ENCODE measurements around the gene SRSF11. TPM values are rescaled to one million over a fixed set of nuclear protein-coding genes. Genes with fewer than 3 reads are reported as not detected.
"Not testable (repeated sequence)": the region's sequence is repeated elsewhere in the genome, so short reads cannot be mapped to it uniquely, and the experiment has no call there.

Gene SRSF11
- total RNA-seq = 100 to 1,000 TPM; 325 to 327 TPM
- 320 to 329 reads per million in 2 donors for total RNA-seq

- peaks cover 3% of the 10 kb centered on the region for H3K36me3 Mint-ChIP-seq (ENCODE audit: low read depth)
- peaks cover 26% of the 10 kb centered on the region for H3K4me1 Mint-ChIP-seq
- H3K27me3 Mint-ChIP-seq = no peaks in the 10 kb centered on the region
- no peaks in the 10 kb centered on the region for H3K9me3 ChIP-seq (ENCODE audit: control insufficient read depth, low read length, poor library complexity, severe bottlenecking)
- DNase-seq = peak; percentile 95 to 98 (median 96)
- ATAC-seq = peak; percentile 95
- peak within 1 kb of the TSS; percentile 97 for H3K27ac Mint-ChIP-seq
- peak within 1 kb of the TSS; percentile 92 for H3K4me3 Mint-ChIP-seq
These were observed at the start of gene SRSF11 for GRCh38 chr1:70221238-70222121. TSS of gene SRSF11 (plus strand) at chr1:70221380. CDS start at chr1:70221637, 257 bp downstream.

GRCh38 chr1:70171512-70171911 lies 49.7 kb upstream of the SRSF11 start:
- H3K9me3 ChIP-seq (ENCODE audit: control insufficient read depth, low read length, poor library complexity, severe bottlenecking) = no peaks in the 10 kb centered on the region
- peaks cover 4% of the 10 kb centered on the region for H3K4me1 Mint-ChIP-seq
- DNase-seq (no peak), ATAC-seq (no peak)
- no peak overlapping the region for H3K4me3 Mint-ChIP-seq
- peaks cover 8% of the 10 kb centered on the region for H3K36me3 Mint-ChIP-seq (ENCODE audit: low read depth)
- H3K27me3 Mint-ChIP-seq = no peaks in the 10 kb centered on the region
- no peak overlapping the region for H3K27ac Mint-ChIP-seq

GRCh38 chr1:70185181-70185580 lies 36.0 kb upstream of the SRSF11 start:
- H3K9me3 ChIP-seq (ENCODE audit: control insufficient read depth, low read length, poor library complexity, severe bottlenecking); H3K4me1 Mint-ChIP-seq; H3K27ac Mint-ChIP-seq; H3K36me3 Mint-ChIP-seq (ENCODE audit: low read depth); H3K4me3 Mint-ChIP-seq; DNase-seq; ATAC-seq; H3K27me3 Mint-ChIP-seq: not testable (repeated sequence)

- Mint-ChIP-seq H3K36me3 (ENCODE audit: low read depth) (no peaks in the 10 kb centered on the region), H3K27ac (no peak overlapping the region), H3K4me1 (peaks cover 8% of the 10 kb centered on the region), H3K4me3 (no peak overlapping the region), H3K27me3 (no peaks in the 10 kb centered on the region)
- ATAC-seq (no peak), DNase-seq (no peak)
- H3K9me3 ChIP-seq (ENCODE audit: control insufficient read depth, low read length, poor library complexity, severe bottlenecking) = no peaks in the 10 kb centered on the region
These were observed 32.7 kb upstream of the SRSF11 start for GRCh38 chr1:70188522-70188921.

GRCh38 chr1:70190180-70190579 lies 31.0 kb upstream of the SRSF11 start:
- no peaks in the 10 kb centered on the region for H3K9me3 ChIP-seq (ENCODE audit: control insufficient read depth, low read length, poor library complexity, severe bottlenecking)
- no peak overlapping the region for H3K4me3 Mint-ChIP-seq
- ATAC-seq (no peak), DNase-seq (no peak)
- H3K27me3 Mint-ChIP-seq = no peaks in the 10 kb centered on the region
- H3K36me3 Mint-ChIP-seq (ENCODE audit: low read depth) = no peaks in the 10 kb centered on the region
- peaks cover 8% of the 10 kb centered on the region for H3K4me1 Mint-ChIP-seq
- H3K27ac Mint-ChIP-seq = no peak overlapping the region

- ATAC-seq, DNase-seq: not testable (repeated sequence)
- peaks cover 14% of the 10 kb centered on the region for H3K4me1 Mint-ChIP-seq
These were observed 28.7 kb upstream of the SRSF11 start for GRCh38 chr1:70192446-70192845.

GRCh38 chr1:70194601-70195000 lies 26.6 kb upstream of the SRSF11 start:
- ATAC-seq (no peak), DNase-seq (no peak)
- H3K4me3 Mint-ChIP-seq = no peak overlapping the region
- H3K27me3 Mint-ChIP-seq = no peaks in the 10 kb centered on the region
- no peaks in the 10 kb centered on the region for H3K9me3 ChIP-seq (ENCODE audit: control insufficient read depth, low read length, poor library complexity, severe bottlenecking)
- H3K4me1 Mint-ChIP-seq = peaks cover 16% of the 10 kb centered on the region
- H3K36me3 Mint-ChIP-seq (ENCODE audit: low read depth) = no peaks in the 10 kb centered on the region
- no peak overlapping the region for H3K27ac Mint-ChIP-seq

More at GRCh38 chr1:70192446-70192845, 28.7 kb upstream of the SRSF11 start:
- not testable (repeated sequence) for H3K27ac Mint-ChIP-seq; H3K9me3 ChIP-seq (ENCODE audit: control insufficient read depth, low read length, poor library complexity, severe bottlenecking); H3K36me3 Mint-ChIP-seq (ENCODE audit: low read depth); H3K27me3 Mint-ChIP-seq; H3K4me3 Mint-ChIP-seq

GRCh38 chr1:70195342-70195741 lies 25.8 kb upstream of the SRSF11 start:
- Mint-ChIP-seq H3K36me3 (ENCODE audit: low read depth) (no peaks in the 10 kb centered on the region), H3K4me1 (peaks cover 16% of the 10 kb centered on the region), H3K27me3 (no peaks in the 10 kb centered on the region), H3K4me3 (no peak overlapping the region), H3K27ac (no peak overlapping the region)
- no peaks in the 10 kb centered on the region for H3K9me3 ChIP-seq (ENCODE audit: control insufficient read depth, low read length, poor library complexity, severe bottlenecking)
- ATAC-seq (no peak), DNase-seq (no peak)

GRCh38 chr1:70196333-70196732 lies 24.8 kb upstream of the SRSF11 start:
- Mint-ChIP-seq H3K4me1 (peaks cover 20% of the 10 kb centered on the region), H3K36me3 (ENCODE audit: low read depth) (no peaks in the 10 kb centered on the region), H3K27me3 (no peaks in the 10 kb centered on the region), H3K27ac (no peak overlapping the region), H3K4me3 (no peak overlapping the region)
- ATAC-seq (no peak), DNase-seq (no peak)
- no peaks in the 10 kb centered on the region for H3K9me3 ChIP-seq (ENCODE audit: control insufficient read depth, low read length, poor library complexity, severe bottlenecking)

GRCh38 chr1:70200065-70200464 lies 21.1 kb upstream of the SRSF11 start:
- ATAC-seq (no peak), DNase-seq (no peak)
- Mint-ChIP-seq H3K27ac (no peak overlapping the region), H3K36me3 (ENCODE audit: low read depth) (no peaks in the 10 kb centered on the region), H3K27me3 (no peaks in the 10 kb centered on the region), H3K4me1 (peaks cover 40% of the 10 kb centered on the region), H3K4me3 (no peak overlapping the region)
- H3K9me3 ChIP-seq (ENCODE audit: control insufficient read depth, low read length, poor library complexity, severe bottlenecking) = no peaks in the 10 kb centered on the region

GRCh38 chr1:70202173-70202758 lies 18.9 kb upstream of the SRSF11 start:
- H3K27me3 Mint-ChIP-seq = no peaks in the 10 kb centered on the region
- H3K4me1 Mint-ChIP-seq = peaks cover 41% of the 10 kb centered on the region
- no peak overlapping the region for H3K4me3 Mint-ChIP-seq
- ATAC-seq = no peak
- H3K9me3 ChIP-seq (ENCODE audit: control insufficient read depth, low read length, poor library complexity, severe bottlenecking) = no peaks in the 10 kb centered on the region
- no peak for DNase-seq
- no peaks in the 10 kb centered on the region for H3K36me3 Mint-ChIP-seq (ENCODE audit: low read depth)
- no peak overlapping the region for H3K27ac Mint-ChIP-seq

GRCh38 chr1:70204139-70204538 lies 17.0 kb upstream of the SRSF11 start:
- peaks cover 46% of the 10 kb centered on the region for H3K4me1 Mint-ChIP-seq

GRCh38 chr1:70204600-70204999 lies 16.6 kb upstream of the SRSF11 start:
- Mint-ChIP-seq H3K4me1 (peaks cover 46% of the 10 kb centered on the region), H3K27me3 (no peaks in the 10 kb centered on the region), H3K4me3 (peak overlapping the region; percentile 96), H3K36me3 (ENCODE audit: low read depth) (no peaks in the 10 kb centered on the region), H3K27ac (peak overlapping the region; percentile 98)
- DNase-seq = no peak
- no peaks in the 10 kb centered on the region for H3K9me3 ChIP-seq (ENCODE audit: control insufficient read depth, low read length, poor library complexity, severe bottlenecking)
- no peak for ATAC-seq

More at GRCh38 chr1:70204139-70204538, 17.0 kb upstream of the SRSF11 start:
- DNase-seq (no peak), ATAC-seq (no peak)
- peak overlapping the region; percentile 96 for H3K4me3 Mint-ChIP-seq
- no peaks in the 10 kb centered on the region for H3K9me3 ChIP-seq (ENCODE audit: control insufficient read depth, low read length, poor library complexity, severe bottlenecking)
- peak overlapping the region; percentile 98 for H3K27ac Mint-ChIP-seq
- no peaks in the 10 kb centered on the region for H3K27me3 Mint-ChIP-seq
- no peaks in the 10 kb centered on the region for H3K36me3 Mint-ChIP-seq (ENCODE audit: low read depth)

Measured in T-helper 17 cell (primary cell).